ENCODE results near the gene MYO1E. TPM values are rescaled to one million over a fixed set of nuclear protein-coding genes. Genes with fewer than 3 reads are reported as not detected.
"Not testable (repeated sequence)": the region's sequence is repeated elsewhere in the genome, so short reads cannot be mapped to it uniquely, and the experiment has no call there.

MYO1E gene
- total RNA-seq, 1 experiment from 2014 or later: 117 TPM

GRCh38 chr15:59294574-59295260 is 78.0 kb downstream of the MYO1E start:
- peak; percentile 94 for DNase-seq (ENCODE audit: low read depth)

DNA sequence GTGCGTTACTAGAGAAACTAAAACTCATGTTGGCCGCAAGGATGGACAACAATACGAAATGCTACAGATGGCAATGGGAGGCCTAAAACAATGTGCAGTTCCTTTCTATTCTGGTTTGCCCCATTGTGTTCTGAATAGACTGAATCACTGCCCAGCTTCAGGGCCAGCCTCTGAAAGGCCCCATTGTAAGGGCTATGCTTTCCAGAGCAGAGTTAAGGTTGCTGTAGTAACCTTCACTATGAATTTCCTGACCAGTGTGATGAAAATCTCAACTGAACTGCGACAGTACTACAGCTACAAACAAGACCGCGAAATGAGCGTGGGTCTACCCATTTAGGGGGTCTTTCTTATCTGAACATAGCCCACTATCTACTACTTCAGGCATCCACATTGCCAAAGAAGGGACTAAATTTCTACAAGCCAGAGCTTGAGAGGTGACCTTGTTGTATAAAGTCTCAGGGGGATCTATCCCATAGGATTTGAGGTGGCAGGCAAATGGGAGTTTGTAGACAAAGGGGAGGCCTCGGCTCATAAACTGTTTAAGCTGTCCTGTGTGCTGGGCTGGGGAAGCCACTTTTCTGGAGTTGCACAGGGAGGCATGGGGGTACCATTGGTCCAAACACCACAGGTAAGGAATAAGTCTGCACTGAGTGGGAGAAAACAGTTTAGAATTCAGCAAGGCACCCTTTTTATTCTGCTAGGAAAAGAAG is 80.1 kb downstream of the MYO1E start:
- DNase-seq (ENCODE audit: low read depth): no peak

DNA sequence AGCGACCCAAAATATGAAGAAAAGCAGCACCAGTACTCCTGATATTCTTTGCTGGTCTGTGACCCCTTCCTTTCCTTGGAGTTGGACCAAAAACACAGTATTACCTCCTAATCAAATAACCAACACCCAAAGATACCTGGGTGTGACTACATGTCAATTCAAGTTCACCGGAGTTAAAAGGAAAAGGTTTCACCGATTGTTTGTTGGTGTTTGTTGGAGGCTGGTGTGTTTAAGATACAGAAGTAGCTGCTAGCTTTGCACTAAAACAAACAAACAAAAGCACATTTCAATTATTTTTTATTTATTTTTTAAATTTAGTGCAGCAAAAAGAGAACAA is 81.5 kb downstream of the MYO1E start:
- DNase-seq (ENCODE audit: low read depth): no peak

GRCh38 chr15:59290295-59291212 is 82.1 kb downstream of the MYO1E start:
- no peak for DNase-seq (ENCODE audit: low read depth)

GRCh38 chr15:59289574-59289973 is 83.1 kb downstream of the MYO1E start:
- no peak for DNase-seq (ENCODE audit: low read depth)

- DNase-seq (ENCODE audit: low read depth): no peak
These were observed 88.8 kb downstream of the MYO1E start for GRCh38 chr15:59283717-59284391.

GRCh38 chr15:59282515-59283337 is 89.9 kb downstream of the MYO1E start:
- no peak for DNase-seq (ENCODE audit: low read depth)

DNA sequence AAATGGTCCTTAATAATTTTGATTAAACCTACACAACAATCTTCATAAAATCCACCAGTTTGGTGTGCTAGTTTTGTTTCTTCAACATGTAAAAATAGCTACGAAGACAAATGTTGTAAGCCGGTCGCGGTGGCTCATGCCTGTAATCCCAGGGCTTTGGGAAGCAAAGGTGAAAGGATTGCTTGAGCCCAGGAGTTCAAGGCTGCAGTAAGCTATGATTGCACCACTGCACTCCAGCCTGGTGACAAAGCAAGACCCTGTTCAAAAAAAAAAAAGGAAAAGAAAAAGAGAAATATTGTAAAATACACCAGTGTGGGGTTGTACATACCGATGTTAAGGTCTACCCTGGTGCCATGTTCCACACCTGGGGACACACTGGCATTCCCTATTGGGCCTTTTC is 91.0 kb downstream of the MYO1E start:
- DNase-seq (ENCODE audit: low read depth): no peak

DNA sequence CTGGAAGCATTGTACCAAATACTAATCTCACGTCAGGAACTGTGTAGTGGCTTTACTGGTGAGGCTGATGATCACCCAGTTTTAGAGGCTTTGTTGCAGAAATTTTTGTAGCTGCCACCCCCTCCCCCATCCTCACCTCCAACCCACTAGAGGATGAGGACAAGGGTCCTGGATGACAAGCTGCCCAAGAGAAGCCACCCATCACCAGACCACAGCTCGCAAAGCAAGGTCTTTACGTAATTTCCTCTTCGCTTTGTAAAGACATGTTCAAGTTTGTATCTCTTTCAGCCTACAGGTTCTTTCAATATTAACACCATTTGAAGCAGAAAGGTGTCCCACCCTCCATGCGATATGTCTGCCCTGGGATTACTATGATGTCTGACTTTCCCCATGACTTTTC is 91.8 kb downstream of the MYO1E start:
- DNase-seq (ENCODE audit: low read depth): no peak

DNA sequence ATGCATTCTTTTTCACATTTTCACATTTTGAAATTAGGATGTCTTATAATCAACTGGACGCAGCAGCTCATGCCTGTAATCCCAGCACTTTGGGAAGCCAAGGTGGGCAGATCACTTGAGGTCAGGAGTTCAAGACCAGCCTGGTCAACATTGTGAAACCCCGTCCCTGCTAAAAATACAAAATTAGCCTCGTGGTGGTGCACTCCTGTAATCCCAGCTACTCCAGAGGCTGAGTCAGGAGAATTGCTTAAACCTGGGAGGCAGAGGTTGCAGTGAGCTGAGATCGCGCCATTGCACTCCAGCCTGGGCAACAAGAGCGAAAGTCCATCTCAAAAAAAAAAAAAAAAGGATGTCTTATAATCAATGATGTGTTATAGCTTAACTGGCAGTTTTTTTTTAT is 92.4 kb downstream of the MYO1E start:
- DNase-seq (ENCODE audit: low read depth): not testable (repeated sequence)

- no peak for DNase-seq (ENCODE audit: low read depth)
These were observed 93.6 kb downstream of the MYO1E start for GRCh38 chr15:59279023-59279422.

DNA sequence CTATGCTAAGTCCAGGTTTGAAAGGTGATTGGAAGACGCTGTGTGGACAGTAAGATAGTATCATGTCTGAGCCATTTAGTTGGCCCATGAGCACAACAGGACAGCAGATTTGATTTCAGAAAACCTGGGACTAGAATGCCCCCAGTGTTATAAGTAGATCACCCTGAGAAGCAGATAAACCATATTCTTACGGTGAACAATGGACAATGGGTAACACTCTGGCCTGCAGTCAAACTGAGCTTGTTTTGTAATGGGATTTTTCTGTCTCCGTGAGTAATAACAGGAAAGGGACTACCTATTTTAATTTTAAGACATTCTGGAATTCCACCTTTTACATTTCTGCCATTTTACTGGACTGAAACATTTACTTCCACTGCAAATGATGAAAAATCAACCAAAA is 94.6 kb downstream of the MYO1E start:
- DNase-seq (ENCODE audit: low read depth): no peak

- DNase-seq (ENCODE audit: low read depth): no peak
These were observed 96.2 kb downstream of the MYO1E start for GRCh38 chr15:59276225-59277178.

DNA sequence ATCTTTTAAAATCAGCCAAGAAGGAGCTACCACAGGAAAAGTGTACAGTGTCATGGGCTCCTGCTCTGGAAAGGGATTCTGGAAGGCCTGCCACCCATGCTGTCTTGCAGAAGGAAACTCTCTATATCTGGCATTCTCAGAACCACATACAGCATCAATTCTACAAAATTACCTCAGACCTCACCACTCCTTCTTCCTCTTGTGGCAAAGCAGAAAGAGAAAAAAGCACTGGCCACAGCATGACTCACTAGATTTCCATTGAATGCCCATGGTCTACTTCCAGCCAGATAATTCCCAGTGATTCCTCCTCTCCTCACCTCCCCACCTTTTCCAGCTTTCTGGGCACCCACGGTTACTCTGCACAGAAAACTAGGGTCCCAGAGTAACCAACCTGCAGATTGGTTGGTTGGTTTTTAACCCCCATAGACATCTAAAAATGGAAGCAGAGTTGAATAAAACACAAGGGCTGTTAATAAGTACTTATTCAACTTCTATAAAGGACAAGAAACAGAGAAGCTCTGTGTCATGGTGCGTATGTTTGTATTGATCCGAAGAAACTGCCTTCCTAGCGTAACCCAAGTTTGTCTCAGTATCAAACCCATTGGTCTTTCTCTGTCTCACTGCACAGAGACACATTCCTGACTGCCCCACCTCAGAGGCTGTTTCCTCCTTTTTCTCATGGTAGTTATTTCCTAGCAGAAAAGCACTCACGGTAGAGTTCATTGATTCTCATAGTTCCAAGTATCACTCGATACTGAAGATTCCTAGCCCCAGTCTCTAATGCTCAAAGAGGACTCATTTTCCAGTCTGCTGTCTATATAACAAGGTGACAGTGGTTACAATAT is 98.3 kb downstream of the MYO1E start:
- peak; percentile 75 for DNase-seq (ENCODE audit: low read depth)

DNA sequence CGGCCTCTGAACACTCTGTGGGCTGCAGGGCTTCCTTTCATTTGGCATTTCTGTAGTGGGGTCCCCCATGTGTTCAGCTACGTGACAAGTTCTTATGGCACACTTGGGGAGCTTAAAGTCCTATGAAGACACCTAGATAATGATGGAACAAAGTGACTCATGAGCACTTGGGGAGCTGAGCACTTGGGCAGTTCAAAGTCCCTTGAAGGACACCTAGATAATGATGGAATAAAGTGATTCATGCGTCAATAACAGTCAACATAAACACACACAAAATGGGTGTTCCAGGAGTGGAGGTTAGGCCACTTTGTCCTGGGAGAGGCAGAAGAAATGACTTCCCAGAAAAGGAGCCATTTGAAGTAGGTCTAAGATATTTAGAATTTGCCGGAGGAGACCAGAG is 99.4 kb downstream of the MYO1E start:
- no peak for DNase-seq (ENCODE audit: low read depth)

- DNase-seq (ENCODE audit: low read depth): no peak
These were observed 101.0 kb downstream of the MYO1E start for GRCh38 chr15:59271595-59272201.

GRCh38 chr15:59268852-59269407 is 103.7 kb downstream of the MYO1E start:
- no peak for DNase-seq (ENCODE audit: low read depth)
